ENCODE data around the gene IRX4. TPM values are rescaled to one million over a fixed set of nuclear protein-coding genes. Genes with fewer than 3 reads are reported as not detected.

Gene IRX4
- total RNA-seq, 1 donor from 2014 or later = 0.68 TPM

DNA sequence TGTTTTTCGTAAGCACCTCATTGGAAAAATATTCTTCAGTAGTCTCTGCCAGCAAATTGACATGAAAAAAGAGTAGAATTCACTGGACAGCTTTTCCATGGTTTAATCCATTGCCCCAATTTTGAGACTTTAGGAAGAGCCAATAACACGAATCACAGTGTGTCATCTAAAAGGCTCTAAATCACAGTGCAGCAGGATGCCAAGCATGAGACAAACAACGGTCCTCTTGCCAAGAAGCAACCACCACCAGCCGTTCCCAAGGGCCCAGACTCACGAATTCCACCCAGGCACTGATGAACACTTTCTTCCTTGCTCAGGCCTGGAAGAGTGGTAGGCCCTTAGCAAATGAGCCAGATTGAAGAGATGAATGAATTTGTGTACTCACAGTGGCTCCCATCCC, 18.3 kb upstream of the IRX4 start:
- no peaks in the 10 kb centered on the region for H3K4me1 Mint-ChIP-seq (ENCODE audit: low read depth, unreplicated experiment)
- H3K4me2 ChIP-seq (ENCODE audit: low read length) = no peak overlapping the region
- no peak for DNase-seq (ENCODE audit: low read depth)
- no peaks in the 10 kb centered on the region for H4K20me1 ChIP-seq (ENCODE audit: insufficient read depth, low read length)
- no peaks in the 10 kb centered on the region for H3K9me3 ChIP-seq (ENCODE audit: insufficient read depth, low read depth, low read length)
- no peak overlapping the region for H3K27ac Mint-ChIP-seq (ENCODE audit: unreplicated experiment)
- FAIRE-seq = no peak
- no peaks in the 10 kb centered on the region for H3K27me3 ChIP-seq (ENCODE audit: insufficient read depth, low read length)
- no peak overlapping the region for H3K4me3 ChIP-seq (ENCODE audit: insufficient read depth, low read depth, low read length)
- H3K79me2 ChIP-seq (ENCODE audit: insufficient read depth, low read length) = no peaks in the 10 kb centered on the region
- no peaks in the 10 kb centered on the region for H3K4me1 ChIP-seq (ENCODE audit: insufficient read depth, low read length)
- H3K9ac ChIP-seq (ENCODE audit: low read length) = no peak overlapping the region
- no peak overlapping the region for H3K4me3 Mint-ChIP-seq (ENCODE audit: unreplicated experiment)
- H2AFZ ChIP-seq (ENCODE audit: low read depth, low read length) = no peak overlapping the region
- peaks cover 26% of the 10 kb centered on the region for H3K9me3 Mint-ChIP-seq (ENCODE audit: unreplicated experiment)
- H3K27me3 Mint-ChIP-seq (ENCODE audit: low read depth, unreplicated experiment) = peaks cover 49% of the 10 kb centered on the region
- no peak overlapping the region for H3K27ac ChIP-seq (ENCODE audit: low read depth, low read length)
- no peak for TF ChIP-seq EZH2 (IDR thresholded peaks at IDR 0.05; ENCODE audit: insufficient read depth, low read length)
- TF ChIP-seq, protein P1, sequence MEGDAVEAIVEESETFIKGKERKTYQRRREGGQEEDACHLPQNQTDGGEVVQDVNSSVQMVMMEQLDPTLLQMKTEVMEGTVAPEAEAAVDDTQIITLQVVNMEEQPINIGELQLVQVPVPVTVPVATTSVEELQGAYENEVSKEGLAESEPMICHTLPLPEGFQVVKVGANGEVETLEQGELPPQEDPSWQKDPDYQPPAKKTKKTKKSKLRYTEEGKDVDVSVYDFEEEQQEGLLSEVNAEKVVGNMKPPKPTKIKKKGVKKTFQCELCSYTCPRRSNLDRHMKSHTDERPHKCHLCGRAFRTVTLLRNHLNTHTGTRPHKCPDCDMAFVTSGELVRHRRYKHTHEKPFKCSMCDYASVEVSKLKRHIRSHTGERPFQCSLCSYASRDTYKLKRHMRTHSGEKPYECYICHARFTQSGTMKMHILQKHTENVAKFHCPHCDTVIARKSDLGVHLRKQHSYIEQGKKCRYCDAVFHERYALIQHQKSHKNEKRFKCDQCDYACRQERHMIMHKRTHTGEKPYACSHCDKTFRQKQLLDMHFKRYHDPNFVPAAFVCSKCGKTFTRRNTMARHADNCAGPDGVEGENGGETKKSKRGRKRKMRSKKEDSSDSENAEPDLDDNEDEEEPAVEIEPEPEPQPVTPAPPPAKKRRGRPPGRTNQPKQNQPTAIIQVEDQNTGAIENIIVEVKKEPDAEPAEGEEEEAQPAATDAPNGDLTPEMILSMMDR (IDR thresholded peaks at IDR 0.05; ENCODE audit: insufficient read depth, low read depth, low read length) = no peak
- H3K36me3 ChIP-seq (ENCODE audit: insufficient read depth, low read length) = no peaks in the 10 kb centered on the region
- no peaks in the 10 kb centered on the region for H3K36me3 Mint-ChIP-seq (ENCODE audit: low read depth, unreplicated experiment)

DNA sequence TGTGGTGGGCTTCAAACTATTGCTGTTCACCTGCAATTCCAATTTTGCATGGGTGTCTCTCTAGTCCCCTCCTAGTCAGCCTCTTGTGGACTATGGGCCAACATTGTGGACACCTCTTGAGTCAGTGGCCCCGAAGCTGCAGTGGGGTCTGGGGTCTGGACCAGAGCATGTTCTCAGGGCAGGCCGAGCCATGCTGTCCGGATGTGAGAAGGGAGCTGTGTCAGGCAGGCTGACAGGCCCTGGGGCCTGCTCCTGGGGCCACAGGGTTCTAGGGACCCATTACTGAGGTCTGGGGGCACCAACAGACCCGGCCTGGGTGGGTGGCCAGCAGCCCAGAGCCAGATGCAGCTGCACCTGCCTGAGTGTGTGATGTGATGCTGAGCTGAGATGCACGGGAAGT, 16.5 kb upstream of the IRX4 start:
- H3K27ac ChIP-seq (ENCODE audit: low read depth, low read length) = no peak overlapping the region
- H3K79me2 ChIP-seq (ENCODE audit: insufficient read depth, low read length) = no peaks in the 10 kb centered on the region
- no peak overlapping the region for H3K4me2 ChIP-seq (ENCODE audit: low read length)
- no peaks in the 10 kb centered on the region for H3K36me3 ChIP-seq (ENCODE audit: insufficient read depth, low read length)
- no peak overlapping the region for H3K27ac Mint-ChIP-seq (ENCODE audit: unreplicated experiment)
- H3K27me3 Mint-ChIP-seq (ENCODE audit: low read depth, unreplicated experiment) = peaks cover 63% of the 10 kb centered on the region
- FAIRE-seq = no peak
- TF ChIP-seq, protein P1 (IDR thresholded peaks at IDR 0.05; ENCODE audit: insufficient read depth, low read depth, low read length) = no peak
- TF ChIP-seq EZH2 (IDR thresholded peaks at IDR 0.05; ENCODE audit: insufficient read depth, low read length) = no peak
- DNase-seq (ENCODE audit: low read depth) = no peak
- H3K4me1 Mint-ChIP-seq (ENCODE audit: low read depth, unreplicated experiment) = no peaks in the 10 kb centered on the region
- no peak overlapping the region for H3K4me3 ChIP-seq (ENCODE audit: insufficient read depth, low read depth, low read length)
- no peak overlapping the region for H3K4me3 Mint-ChIP-seq (ENCODE audit: unreplicated experiment)
- H4K20me1 ChIP-seq (ENCODE audit: insufficient read depth, low read length) = no peaks in the 10 kb centered on the region
- no peak overlapping the region for H2AFZ ChIP-seq (ENCODE audit: low read depth, low read length)
- H3K9me3 ChIP-seq (ENCODE audit: insufficient read depth, low read depth, low read length) = no peaks in the 10 kb centered on the region
- H3K27me3 ChIP-seq (ENCODE audit: insufficient read depth, low read length) = no peaks in the 10 kb centered on the region
- no peak overlapping the region for H3K9ac ChIP-seq (ENCODE audit: low read length)
- no peaks in the 10 kb centered on the region for H3K4me1 ChIP-seq (ENCODE audit: insufficient read depth, low read length)
- H3K9me3 Mint-ChIP-seq (ENCODE audit: unreplicated experiment) = peaks cover 14% of the 10 kb centered on the region
- H3K36me3 Mint-ChIP-seq (ENCODE audit: low read depth, unreplicated experiment) = no peaks in the 10 kb centered on the region

DNA sequence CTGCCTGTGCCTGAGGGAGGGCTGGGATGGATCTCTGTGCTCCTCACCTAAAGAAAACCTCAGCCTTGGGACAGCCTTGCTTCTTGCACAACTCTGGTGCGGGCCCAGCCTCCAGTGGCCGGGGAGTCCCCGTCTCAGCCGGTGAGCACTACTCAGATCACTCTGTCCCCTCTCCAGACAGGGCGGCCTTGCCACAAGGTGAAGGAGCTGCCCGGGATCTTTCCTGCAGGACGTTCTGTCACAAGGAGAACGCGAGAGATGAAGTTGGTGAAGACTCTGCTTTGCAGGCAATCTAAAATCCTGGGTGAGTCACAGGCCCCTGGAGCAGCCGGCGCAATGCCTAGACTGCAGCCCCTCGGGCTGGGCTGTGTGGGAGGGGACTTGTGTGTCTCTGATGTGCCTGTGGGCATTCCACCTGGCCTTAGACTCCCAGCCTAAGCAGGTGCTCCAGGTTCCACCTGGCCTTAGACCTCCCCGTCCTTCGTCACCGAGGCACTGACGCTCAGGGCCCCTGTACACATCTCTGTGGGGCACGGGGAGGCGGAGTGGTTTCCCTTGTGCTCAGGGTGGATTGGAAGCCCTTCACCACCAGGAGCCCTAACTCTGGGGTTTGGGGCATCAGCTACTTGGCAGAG, 15.2 kb upstream of the IRX4 start:
- DNase-seq (ENCODE audit: low read depth) = no peak
- peaks cover 69% of the 10 kb centered on the region for H3K27me3 Mint-ChIP-seq (ENCODE audit: low read depth, unreplicated experiment)
- no peaks in the 10 kb centered on the region for H4K20me1 ChIP-seq (ENCODE audit: insufficient read depth, low read length)

More for the DNA sequence above, 15.2 kb upstream of the IRX4 start:
- H3K4me3 Mint-ChIP-seq (ENCODE audit: unreplicated experiment) = no peak overlapping the region
- TF ChIP-seq EZH2 (IDR thresholded peaks at IDR 0.05; ENCODE audit: insufficient read depth, low read length) = no peak
- TF ChIP-seq, protein P1 (IDR thresholded peaks at IDR 0.05; ENCODE audit: insufficient read depth, low read depth, low read length) = no peak
- H3K27me3 ChIP-seq (ENCODE audit: insufficient read depth, low read length) = no peaks in the 10 kb centered on the region
- no peak for FAIRE-seq
- H3K79me2 ChIP-seq (ENCODE audit: insufficient read depth, low read length) = no peaks in the 10 kb centered on the region
- H3K9me3 ChIP-seq (ENCODE audit: insufficient read depth, low read depth, low read length) = no peaks in the 10 kb centered on the region
- H3K27ac Mint-ChIP-seq (ENCODE audit: unreplicated experiment) = no peak overlapping the region
- H3K4me2 ChIP-seq (ENCODE audit: low read length) = no peak overlapping the region
- no peaks in the 10 kb centered on the region for H3K4me1 ChIP-seq (ENCODE audit: insufficient read depth, low read length)
- H3K4me1 Mint-ChIP-seq (ENCODE audit: low read depth, unreplicated experiment) = no peaks in the 10 kb centered on the region
- H3K9me3 Mint-ChIP-seq (ENCODE audit: unreplicated experiment) = peaks cover 15% of the 10 kb centered on the region
- H3K9ac ChIP-seq (ENCODE audit: low read length) = no peak overlapping the region
- no peaks in the 10 kb centered on the region for H3K36me3 ChIP-seq (ENCODE audit: insufficient read depth, low read length)
- no peak overlapping the region for H2AFZ ChIP-seq (ENCODE audit: low read depth, low read length)
- no peak overlapping the region for H3K4me3 ChIP-seq (ENCODE audit: insufficient read depth, low read depth, low read length)
- H3K36me3 Mint-ChIP-seq (ENCODE audit: low read depth, unreplicated experiment) = no peaks in the 10 kb centered on the region
- H3K27ac ChIP-seq (ENCODE audit: low read depth, low read length) = no peak overlapping the region
